Fibroblast of the aortic adventitia (primary cell): Measurements from ENCODE around the gene CLOCK. TPM values are rescaled to one million over a fixed set of nuclear protein-coding genes. Genes with fewer than 3 reads are reported as not detected.

Source experiments
- DNase-seq: peaks from one replicate; pipeline ENCODE4 v3.0.0-alpha.2; 2010; ENCODE audit warnings: low read depth
- H3K4me3 ChIP-seq: 2 replicates; pipeline ENCODE4 v1.5.1; 2011; ENCODE audit warnings: low read depth, mild to moderate bottlenecking, control low read depth, low read length, moderate library complexity
- CTCF ChIP-seq: IDR thresholded peaks from 2 replicates; pipeline ENCODE4 v1.5.1; 2011; ENCODE audit warnings: mild to moderate bottlenecking, low read length, control low read depth, inconsistent platforms; ENCODE audit not compliant: insufficient read depth
- total RNA-seq: library from RNA; depleted of rRNA; stranded (reverse); fragments of >200 nt; gene quantifications from 2 replicates; pipeline ENCODE4 v1.2.3, GENCODE V29; 2012; ENCODE audit warnings: low replicate concordance

The CLOCK gene
- total RNA-seq, 1 donor: 39.0 TPM

- DNase-seq: no peak
- no peak for TF ChIP-seq CTCF
- H3K4me3 ChIP-seq: no peak overlapping the region
Measured at GRCh38 chr4:55509266-55509665, 37.4 kb downstream of the CLOCK start.

- TF ChIP-seq CTCF: no peak
- DNase-seq: peak; percentile 12
- no peak overlapping the region for H3K4me3 ChIP-seq
Measured at GRCh38 chr4:55507612-55508011, 39.1 kb downstream of the CLOCK start.

- H3K4me3 ChIP-seq: no peak overlapping the region
- DNase-seq: peak; percentile 63
- TF ChIP-seq CTCF: no peak
Measured at GRCh38 chr4:55503169-55503568, 43.5 kb downstream of the CLOCK start.

GRCh38 chr4:55500072-55500471 is 46.6 kb downstream of the CLOCK start:
- no peak for TF ChIP-seq CTCF
- no peak overlapping the region for H3K4me3 ChIP-seq
- no peak for DNase-seq

GRCh38 chr4:55499495-55499894 is 47.2 kb downstream of the CLOCK start:
- no peak for TF ChIP-seq CTCF
- DNase-seq: no peak
- H3K4me3 ChIP-seq: no peak overlapping the region

- DNase-seq: peak; percentile 9
- no peak for TF ChIP-seq CTCF
- no peak overlapping the region for H3K4me3 ChIP-seq
Measured at GRCh38 chr4:55498051-55498450, 48.7 kb downstream of the CLOCK start.

- no peak for TF ChIP-seq CTCF
- no peak overlapping the region for H3K4me3 ChIP-seq
- DNase-seq: peak; percentile 66
Measured at GRCh38 chr4:55491486-55491885, 55.2 kb downstream of the CLOCK start.
